Ascending aorta (tissue), 2 donors: Measurements from ENCODE around the gene KRTAP17-1. TPM values are rescaled to one million over a fixed set of nuclear protein-coding genes. Genes with fewer than 3 reads are reported as not detected.

Source experiments
- DNase-seq, 2 donors: peaks; one replicate each; pipeline ENCODE4 v3.0.0-alpha.2; 2019; ENCODE audit warnings: low spot score in 2 of 2
- H3K27ac ChIP-seq, 2 donors: fragments of 200-600 bp; sonication (generic); one replicate each; pipeline ENCODE4 v1.5.1; 2016 to 2017; ENCODE audit warnings: mild to moderate bottlenecking in 1 of 2
- H3K27me3 ChIP-seq: fragments of 200-600 bp; sonication (generic); one replicate; pipeline ENCODE4 v1.5.1; 2017
- H3K36me3 ChIP-seq, 2 donors: fragments of 200-600 bp; sonication (generic); one replicate each; pipeline ENCODE4 v1.5.1; 2016
- H3K4me1 ChIP-seq, 2 donors: fragments of 200-600 bp; sonication (generic); one replicate each; pipeline ENCODE4 v1.5.1; 2016 to 2017; ENCODE audit warnings: mild to moderate bottlenecking in 1 of 2
- H3K4me3 ChIP-seq, 2 donors: fragments of 200-600 bp; sonication (generic); one replicate each; pipeline ENCODE4 v1.5.1; 2016 to 2017; ENCODE audit warnings: mild to moderate bottlenecking in 1 of 2
- H3K9me3 ChIP-seq, 2 donors: fragments of 200-600 bp; sonication (generic); one replicate each; pipeline ENCODE4 v1.5.1; 2016
- CTCF ChIP-seq, 3 experiments: fragments of 200-600 bp in 2 of 3; fragments of 450-650 bp in 1 of 3; sonication (generic) in 2 of 3; IDR thresholded peaks; one replicate each; pipeline ENCODE4 v1.5.1; 2016 to 2019; ENCODE audit warnings: antibody characterized with exemption in 3 of 3, mild to moderate bottlenecking in 1 of 3, moderate library complexity in 1 of 3
- intact Hi-C: fragments of 100-400 bp; cut with DNase I; formaldehyde crosslinking; loops from one replicate; pipeline ENCODE4 v1.15.1; 2023
- total RNA-seq: library from RNA; depleted of rRNA; stranded (reverse); fragments of >200 nt; gene quantifications from one replicate; pipeline ENCODE4 v1.1.0, GENCODE V29; 2016

Gene KRTAP17-1
- total RNA-seq, 1 donor from 2014 or later: not detected

DNA sequence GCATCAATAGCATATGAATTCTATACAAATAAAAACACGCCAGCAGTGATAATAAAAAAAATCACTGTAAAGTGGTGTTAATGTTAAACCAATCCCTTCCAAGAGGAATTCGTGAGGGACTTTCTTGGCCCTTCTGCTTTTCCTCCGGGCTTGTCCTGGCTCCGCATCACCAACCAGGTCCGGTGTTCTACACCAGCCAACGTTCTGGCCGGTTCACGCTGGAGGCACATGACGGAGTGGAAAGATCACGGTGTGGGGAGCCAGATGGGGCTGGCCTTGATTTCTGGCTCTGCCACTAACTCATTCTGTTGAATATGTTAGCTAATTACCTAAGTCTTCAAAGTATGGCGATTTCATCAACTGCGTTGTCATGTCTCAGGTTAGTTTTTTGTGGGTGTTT, 11.4 kb downstream of the KRTAP17-1 start:
- Histone ChIP-seq H3K36me3 (no peaks in the 10 kb centered on the region), H3K27ac (no peak overlapping the region), H3K9me3 (peaks cover 0 to 4% of the 10 kb centered on the region in 2 donors), H3K4me3 (no peak overlapping the region), H3K27me3 (no peaks in the 10 kb centered on the region), H3K4me1 (no peaks in the 10 kb centered on the region)
- DNase-seq: no peak
- intact Hi-C loops: no loop called here
- TF ChIP-seq CTCF (IDR thresholded peaks at IDR 0.05): no peak

- Histone ChIP-seq H3K4me3 (no peak overlapping the region), H3K36me3 (no peaks in the 10 kb centered on the region), H3K27ac (no peak overlapping the region), H3K4me1 (no peaks in the 10 kb centered on the region), H3K27me3 (no peaks in the 10 kb centered on the region), H3K9me3 (peaks cover 0 to 4% of the 10 kb centered on the region in 2 donors)
- intact Hi-C loops: no loop called here
- DNase-seq: no peak
- TF ChIP-seq CTCF (IDR thresholded peaks at IDR 0.05): no peak
Measured at GRCh38 chr17:41302981-41303380, 12.5 kb downstream of the KRTAP17-1 start.

DNA sequence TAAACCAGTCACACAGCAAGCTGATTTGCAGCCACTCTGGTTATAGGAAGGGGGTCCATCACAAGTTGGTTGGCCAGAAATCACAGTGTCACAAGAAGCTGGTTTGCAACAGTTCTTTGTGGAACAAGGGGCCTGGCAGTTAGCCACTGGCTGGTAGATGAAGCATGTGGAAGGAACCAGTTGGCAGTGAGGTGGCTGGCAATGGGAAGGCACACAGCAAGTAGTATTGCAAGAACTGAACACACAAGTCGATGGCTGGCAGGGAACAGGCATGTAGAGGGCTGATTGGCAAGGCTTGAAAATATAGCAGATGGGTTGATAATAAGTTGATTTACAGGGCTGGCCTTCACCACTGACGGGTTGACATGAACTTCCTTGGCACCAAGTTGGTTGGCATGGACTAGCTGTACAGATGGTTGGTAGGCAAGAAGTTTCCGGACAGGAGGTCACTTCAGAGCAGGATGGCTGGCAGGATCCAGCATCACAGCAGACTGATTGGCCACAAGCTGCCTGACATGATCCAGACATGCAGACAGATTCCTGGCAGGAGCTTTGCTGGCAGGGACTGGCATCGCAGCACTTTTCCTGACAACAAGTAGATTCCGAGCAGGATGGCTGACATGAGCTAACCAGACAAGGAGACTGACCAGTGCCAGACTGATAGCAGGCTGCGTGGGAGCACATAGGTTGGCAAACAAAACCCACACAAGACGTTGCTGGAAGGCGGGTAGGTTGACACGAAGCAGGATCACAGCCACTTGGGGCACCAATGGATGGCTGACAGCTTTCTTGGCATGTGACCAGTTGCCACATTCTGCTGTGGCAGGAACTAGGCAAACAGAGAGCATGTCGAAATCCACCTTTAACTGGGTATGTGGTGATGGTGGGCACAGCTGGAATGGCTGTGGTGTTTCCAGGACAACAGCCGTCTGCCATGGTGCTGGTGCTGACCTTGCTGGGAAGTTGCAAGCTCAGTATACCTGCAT, 13.3 kb downstream of the KRTAP17-1 start, which contains the start of gene KRTAP29-1:
TSS of gene KRTAP29-1 (minus strand) at position 936 of the 986 bp plus-strand sequence. CDS start at position 936, 0 bp downstream.
- no peaks in the 10 kb centered on the region for H3K4me1 ChIP-seq
- H3K27ac ChIP-seq: no peak within 1 kb of the TSS
- intact Hi-C loops: no loop called here
- no peaks in the 10 kb centered on the region for H3K36me3 ChIP-seq
- H3K9me3 ChIP-seq: peaks cover 0 to 4% of the 10 kb centered on the region in 2 donors
- H3K27me3 ChIP-seq: no peaks in the 10 kb centered on the region
- DNase-seq: no peak
- TF ChIP-seq CTCF (IDR thresholded peaks at IDR 0.05): no peak
- H3K4me3 ChIP-seq: no peak within 1 kb of the TSS

DNA sequence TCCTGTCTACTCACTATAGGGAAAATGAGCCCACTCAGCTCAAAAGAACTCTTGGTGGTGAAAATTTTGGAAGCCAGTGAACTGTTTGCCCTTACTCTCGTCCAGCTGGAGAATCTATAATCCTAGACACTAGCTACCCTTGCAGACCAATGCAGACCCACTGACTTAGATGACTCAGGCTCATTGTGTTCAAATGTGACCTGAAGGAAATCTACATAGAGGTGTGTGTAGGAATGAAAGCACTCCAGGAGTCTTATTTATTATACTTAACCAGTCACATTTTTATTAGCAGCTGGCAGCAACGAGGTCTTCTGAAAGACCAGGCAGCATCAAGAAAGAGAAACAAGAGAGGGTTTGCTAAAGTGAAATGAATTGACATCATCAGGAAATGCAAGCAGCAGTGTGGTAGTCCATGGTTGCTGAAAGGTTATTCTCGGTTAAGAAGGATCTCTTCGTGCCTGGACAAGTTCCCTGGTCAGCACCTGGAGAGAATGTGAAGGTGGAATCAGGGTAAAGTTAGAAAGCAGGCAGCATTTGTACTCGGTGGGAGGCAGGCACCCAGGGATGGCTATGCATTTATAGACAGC, 14.2 kb downstream of the KRTAP17-1 start:
- Histone ChIP-seq H3K4me1 (no peaks in the 10 kb centered on the region), H3K36me3 (no peaks in the 10 kb centered on the region), H3K4me3 (no peak overlapping the region), H3K27me3 (no peaks in the 10 kb centered on the region), H3K9me3 (peaks cover 0 to 4% of the 10 kb centered on the region in 2 donors), H3K27ac (no peak overlapping the region)
- DNase-seq: no peak
- intact Hi-C loops: no loop called here
- TF ChIP-seq CTCF (IDR thresholded peaks at IDR 0.05): no peak

- peaks cover 0 to 4% of the 10 kb centered on the region in 2 donors for H3K9me3 ChIP-seq
- no peaks in the 10 kb centered on the region for H3K36me3 ChIP-seq
- no peak overlapping the region for H3K27ac ChIP-seq
- DNase-seq: no peak
- H3K4me3 ChIP-seq: no peak overlapping the region
- intact Hi-C loops: no loop called here
- no peaks in the 10 kb centered on the region for H3K27me3 ChIP-seq
- TF ChIP-seq CTCF (IDR thresholded peaks at IDR 0.05): no peak
- H3K4me1 ChIP-seq: no peaks in the 10 kb centered on the region
Measured at GRCh38 chr17:41298458-41299135, 16.9 kb downstream of the KRTAP17-1 start.
